Stimulated activated CD8-positive, alpha-beta memory T cell treated with anti-CD3 and anti-CD28 coated beads, Interleukin-4, amount 100 ng/mL, for 48 hours (primary cell): ENCODE measurements around the gene EPSTI1.
"Not testable (repeated sequence)": the region's sequence is repeated elsewhere in the genome, so short reads cannot be mapped to it uniquely, and the experiment has no call there.

ENCODE experiments used
- DNase-seq: peaks from one replicate; pipeline ENCODE4 v3.0.0-alpha.2; 2020

Gene EPSTI1

GRCh38 chr13:42891591-42891990 is 100.5 kb downstream of the EPSTI1 start:
- DNase-seq = no peak

- no peak for DNase-seq
Measured at GRCh38 chr13:42885325-42885724, 106.7 kb downstream of the EPSTI1 start.

GRCh38 chr13:42883771-42884467 is 108.1 kb downstream of the EPSTI1 start:
- DNase-seq = no peak

GRCh38 chr13:42883142-42883541 is 108.9 kb downstream of the EPSTI1 start:
- no peak for DNase-seq

GRCh38 chr13:42880056-42880605 is 111.9 kb downstream of the EPSTI1 start:
- no peak for DNase-seq

- DNase-seq = no peak
Measured at GRCh38 chr13:42878721-42879120, 113.3 kb downstream of the EPSTI1 start.

- no peak for DNase-seq
Measured at GRCh38 chr13:42876887-42877545, 115.0 kb downstream of the EPSTI1 start.

- no peak for DNase-seq
Measured at GRCh38 chr13:42876270-42876714, 115.7 kb downstream of the EPSTI1 start.

- DNase-seq = no peak
Measured at GRCh38 chr13:42875475-42876269, 116.4 kb downstream of the EPSTI1 start.

- no peak for DNase-seq
Measured at GRCh38 chr13:42874221-42874620, 117.8 kb downstream of the EPSTI1 start.

GRCh38 chr13:42873081-42873480 is 119.0 kb downstream of the EPSTI1 start:
- no peak for DNase-seq

GRCh38 chr13:42867232-42867631 is 124.8 kb downstream of the EPSTI1 start:
- no peak for DNase-seq

GRCh38 chr13:42865768-42866102 is 126.3 kb downstream of the EPSTI1 start:
- DNase-seq = no peak

GRCh38 chr13:42864952-42865767 is 126.9 kb downstream of the EPSTI1 start:
- no peak for DNase-seq

GRCh38 chr13:42862370-42862769 is 129.7 kb downstream of the EPSTI1 start:
- not testable (repeated sequence) for DNase-seq

- no peak for DNase-seq
Measured at GRCh38 chr13:42860485-42860884, 131.6 kb downstream of the EPSTI1 start.

- no peak for DNase-seq
Measured at GRCh38 chr13:42859760-42860159, 132.3 kb downstream of the EPSTI1 start.

- no peak for DNase-seq
Measured at GRCh38 chr13:42855410-42855809, 136.6 kb downstream of the EPSTI1 start.

- no peak for DNase-seq
Measured at GRCh38 chr13:42852136-42852535, 139.9 kb downstream of the EPSTI1 start.

GRCh38 chr13:42849200-42849599 is 142.8 kb downstream of the EPSTI1 start:
- DNase-seq = no peak

GRCh38 chr13:42847891-42848663 is 144.0 kb downstream of the EPSTI1 start:
- no peak for DNase-seq
